HEK293 (cell line): ENCODE results near the gene ADAMTS19.

Experiments used
- CTCF ChIA-PET: fragments of 350-600 bp; formaldehyde crosslinking; extraction: SDS; loops from one replicate; lab custom pipeline; 2021; ENCODE audit warnings: antibody characterized with exemption; lab: Yijun Ruan, JAX
- POLR2A ChIA-PET: fragments of 300-600 bp; formaldehyde crosslinking; extraction: SDS; loops from one replicate; lab custom pipeline; 2020; ENCODE audit warnings: antibody characterized with exemption, inconsistent platforms; lab: Yijun Ruan, JAX
- H3K27ac ChIP-seq: fragments of 200-500 bp; sonication (Bioruptor generic); 2 replicates; pipeline ENCODE4 v1.5.1; 2014; ENCODE audit warnings: low read depth, low read length, control low read depth, inconsistent platforms; ENCODE audit errors: extremely low read depth
- H3K36me3 ChIP-seq, 2 experiments: fragments of 200-500 bp in 1 of 2; sonication (Bioruptor generic) in 1 of 2; 1 replicate in 1 of 2; 2 replicates in 1 of 2; pipeline ENCODE4 v1.5.1; 2014 to 2017; ENCODE audit warnings: inconsistent platforms in 2 of 2, low read length in 2 of 2; ENCODE audit not compliant: control insufficient read depth in 2 of 2, insufficient read depth in 1 of 2
- H3K4me1 ChIP-seq: fragments of 200-500 bp; sonication (Bioruptor generic); 2 replicates; pipeline ENCODE4 v1.5.1; 2014; ENCODE audit warnings: mild to moderate bottlenecking, low read length, inconsistent platforms; ENCODE audit not compliant: control insufficient read depth, insufficient read depth
- H3K4me3 ChIP-seq: 2 replicates; pipeline ENCODE4 v1.5.1; 2011; ENCODE audit warnings: low read depth, mild to moderate bottlenecking, control low read depth, low read length, moderate library complexity
- H3K9me3 ChIP-seq: fragments of 200-500 bp; sonication (Bioruptor generic); 2 replicates; pipeline ENCODE4 v1.5.1; 2014; ENCODE audit warnings: low read depth, low read length, inconsistent platforms; ENCODE audit not compliant: control insufficient read depth, insufficient read depth
- GLIS2 ChIP-seq: fragments of 450-650 bp; formaldehyde crosslinking; IDR thresholded peaks from 2 replicates; pipeline ENCODE4 v1.5.1; 2016; ENCODE audit warnings: missing biosample characterization, missing genetic modification characterization
- MEIS1 ChIP-seq: sonication (generic); formaldehyde crosslinking; IDR thresholded peaks from 2 replicates; pipeline ENCODE4 v1.8.1; 2022; ENCODE audit warnings: missing genetic modification reagents, mild to moderate bottlenecking, borderline replicate concordance
- SETDB1 ChIP-seq: IDR thresholded peaks from one replicate; pipeline ENCODE4 v1.6.1; 2017; ENCODE audit warnings: mild to moderate bottlenecking, low read length, moderate library complexity, mixed read lengths; ENCODE audit not compliant: insufficient read length
- TCF7L2 ChIP-seq: IDR thresholded peaks from 2 replicates; pipeline ENCODE4 v1.6.1; 2011; ENCODE audit warnings: low read depth, mild to moderate bottlenecking, inconsistent platforms, low read length, moderate library complexity, borderline replicate concordance
- WT1 ChIP-seq: fragments of 450-650 bp; formaldehyde crosslinking; IDR thresholded peaks from 2 replicates; pipeline ENCODE4 v1.5.1; 2016; ENCODE audit warnings: missing biosample characterization, missing genetic modification characterization
- ZBTB10 ChIP-seq: fragments of 450-650 bp; formaldehyde crosslinking; IDR thresholded peaks from 2 replicates; pipeline ENCODE4 v1.5.1; 2016; ENCODE audit warnings: missing biosample characterization, missing genetic modification characterization
- ZBTB6 ChIP-seq: fragments of 450-650 bp; formaldehyde crosslinking; IDR thresholded peaks from 2 replicates; pipeline ENCODE4 v1.5.1; 2017; ENCODE audit warnings: missing biosample characterization, missing genetic modification characterization
- ZIC2 ChIP-seq: fragments of 450-650 bp; formaldehyde crosslinking; IDR thresholded peaks from 2 replicates; pipeline ENCODE4 v1.5.1; 2016; ENCODE audit warnings: missing biosample characterization, missing genetic modification characterization
- ZNF114 ChIP-seq: fragments of 450-650 bp; formaldehyde crosslinking; IDR thresholded peaks from 2 replicates; pipeline ENCODE4 v1.5.0; 2017; ENCODE audit warnings: missing biosample characterization, missing genetic modification characterization
- ZNF138 ChIP-seq: fragments of 450-650 bp; formaldehyde crosslinking; IDR thresholded peaks from 2 replicates; pipeline ENCODE4 v1.5.1; 2016; ENCODE audit warnings: missing biosample characterization, missing genetic modification characterization, borderline replicate concordance
- ZNF18 ChIP-seq: fragments of 450-650 bp; formaldehyde crosslinking; IDR thresholded peaks from 2 replicates; pipeline ENCODE4 v1.5.1; 2016; ENCODE audit warnings: missing biosample characterization, missing genetic modification characterization
- ZNF24 ChIP-seq: fragments of 450-650 bp; formaldehyde crosslinking; IDR thresholded peaks from 2 replicates; pipeline ENCODE4 v1.5.1; 2016; ENCODE audit warnings: missing biosample characterization, missing genetic modification characterization
- ZNF354C ChIP-seq: fragments of 450-650 bp; formaldehyde crosslinking; IDR thresholded peaks from 2 replicates; pipeline ENCODE4 v1.5.1; 2016; ENCODE audit warnings: missing biosample characterization, missing genetic modification characterization, low read depth, borderline replicate concordance
- ZNF488 ChIP-seq: fragments of 450-650 bp; formaldehyde crosslinking; IDR thresholded peaks from 2 replicates; pipeline ENCODE4 v1.5.1; 2016; ENCODE audit warnings: missing biosample characterization, missing genetic modification characterization
- ZNF580 ChIP-seq: fragments of 450-650 bp; formaldehyde crosslinking; IDR thresholded peaks from 2 replicates; pipeline ENCODE4 v1.5.1; 2016; ENCODE audit warnings: missing biosample characterization, missing genetic modification characterization
- ZSCAN30 ChIP-seq: fragments of 450-650 bp; IDR thresholded peaks from 2 replicates; pipeline ENCODE4 v1.5.1; 2018; ENCODE audit warnings: missing biosample characterization, mild to moderate bottlenecking, missing genetic modification characterization, moderate library complexity
- ZSCAN4 ChIP-seq: fragments of 450-650 bp; formaldehyde crosslinking; IDR thresholded peaks from 2 replicates; pipeline ENCODE4 v1.5.1; 2017; ENCODE audit warnings: missing biosample characterization, missing genetic modification characterization

ADAMTS19 gene

GRCh38 chr5:129459777-129460671 lies at the start of gene ADAMTS19 (continued):
- peak; percentile 27; the same call in 1 of the 2 replicates for TF ChIP-seq GLIS2 (tag by site-specific recombination)
- TF ChIP-seq ZSCAN4 (tag by site-specific recombination) = no peak
- TF ChIP-seq MEIS1 (CRISPR knock-in tag) = no peak
- TF ChIP-seq ZNF24 (tag by site-specific recombination) = no peak
- no peak for TF ChIP-seq ZNF138
- no peak for TF ChIP-seq SETDB1
- no peak for TF ChIP-seq ZBTB6 (tag by site-specific recombination)
- no peak for TF ChIP-seq ZNF114 (tag by site-specific recombination)
- TF ChIP-seq ZBTB10 (tag by site-specific recombination) = no peak; the same call in 1 of the 2 replicates
- no peak for TF ChIP-seq TCF7L2
- no peak for TF ChIP-seq ZNF354C
- 0 out of 2 replicates have a peak, but pooled peaks have one; percentile 13 for TF ChIP-seq ZSCAN30 (tag by site-specific recombination)
- 0 out of 2 replicates have a peak, but pooled peaks have one; percentile 24 for TF ChIP-seq ZNF580 (tag by site-specific recombination)

GRCh38 chr5:129410488-129410887 lies 49.6 kb upstream of the ADAMTS19 start:
- no peak overlapping the region for H3K4me3 ChIP-seq
- TF ChIP-seq TCF7L2 (peak; percentile 20; the same call in 1 of the 2 replicates), WT1 (tag by site-specific recombination) (peak; percentile 56; the same call in 1 of the 2 replicates), ZIC2 (peak; percentile 43), ZNF488 (tag by site-specific recombination) (no peak), ZNF18 (tag by site-specific recombination) (peak; percentile 72)
- H3K36me3 ChIP-seq = no peaks in the 10 kb centered on the region
- ChIA-PET CTCF (no interaction called here), POLR2A (no interaction called here)
- peaks cover 4% of the 10 kb centered on the region; the same call in 1 of the 2 replicates for H3K4me1 ChIP-seq
- no peaks in the 10 kb centered on the region for H3K9me3 ChIP-seq
- no peak overlapping the region for H3K27ac ChIP-seq
